Measurements from ENCODE around the gene FAM135A.

DNA sequence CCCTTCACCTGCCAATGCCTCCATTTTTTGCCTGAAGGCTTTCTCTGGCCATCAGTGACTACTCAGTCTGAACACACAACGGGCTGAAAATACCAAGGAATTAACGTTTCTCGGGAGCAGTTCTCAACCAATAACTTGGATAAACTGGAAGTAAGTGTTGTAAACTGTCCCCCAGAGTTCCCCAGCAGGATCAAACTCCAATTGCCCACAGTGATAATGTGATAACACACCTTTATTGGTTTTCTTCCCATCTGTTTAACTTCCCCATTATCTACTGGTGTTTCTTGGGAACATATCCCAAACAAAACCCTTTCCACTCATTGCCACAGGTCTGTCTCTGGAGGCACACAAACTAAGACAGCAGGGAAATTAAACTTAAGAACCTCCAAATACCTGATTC lies 21.8 kb upstream of the FAM135A start:
- TF ChIP-seq, protein P1, sequence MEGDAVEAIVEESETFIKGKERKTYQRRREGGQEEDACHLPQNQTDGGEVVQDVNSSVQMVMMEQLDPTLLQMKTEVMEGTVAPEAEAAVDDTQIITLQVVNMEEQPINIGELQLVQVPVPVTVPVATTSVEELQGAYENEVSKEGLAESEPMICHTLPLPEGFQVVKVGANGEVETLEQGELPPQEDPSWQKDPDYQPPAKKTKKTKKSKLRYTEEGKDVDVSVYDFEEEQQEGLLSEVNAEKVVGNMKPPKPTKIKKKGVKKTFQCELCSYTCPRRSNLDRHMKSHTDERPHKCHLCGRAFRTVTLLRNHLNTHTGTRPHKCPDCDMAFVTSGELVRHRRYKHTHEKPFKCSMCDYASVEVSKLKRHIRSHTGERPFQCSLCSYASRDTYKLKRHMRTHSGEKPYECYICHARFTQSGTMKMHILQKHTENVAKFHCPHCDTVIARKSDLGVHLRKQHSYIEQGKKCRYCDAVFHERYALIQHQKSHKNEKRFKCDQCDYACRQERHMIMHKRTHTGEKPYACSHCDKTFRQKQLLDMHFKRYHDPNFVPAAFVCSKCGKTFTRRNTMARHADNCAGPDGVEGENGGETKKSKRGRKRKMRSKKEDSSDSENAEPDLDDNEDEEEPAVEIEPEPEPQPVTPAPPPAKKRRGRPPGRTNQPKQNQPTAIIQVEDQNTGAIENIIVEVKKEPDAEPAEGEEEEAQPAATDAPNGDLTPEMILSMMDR (IDR thresholded peaks at IDR 0.05): no peak
- TF ChIP-seq SIN3A (IDR thresholded peaks at IDR 0.05; ENCODE audit: borderline replicate concordance, insufficient read depth, low read depth, low read length): no peak

All from Panc1 (cell line).